ENCODE results near the gene INPP5A.

The INPP5A gene

GRCh38 chr10:132614431-132615340 is 77.1 kb downstream of the INPP5A start:
- no peak for DNase-seq (ENCODE audit: low read depth)

- no peak for DNase-seq (ENCODE audit: low read depth)
Measured at GRCh38 chr10:132615341-132616169, 78.0 kb downstream of the INPP5A start.

- no peak for DNase-seq (ENCODE audit: low read depth)
Measured at GRCh38 chr10:132616170-132616995, 78.8 kb downstream of the INPP5A start.

GRCh38 chr10:132616996-132617736 is 79.6 kb downstream of the INPP5A start:
- DNase-seq (ENCODE audit: low read depth): no peak

- DNase-seq (ENCODE audit: low read depth): no peak
Measured at GRCh38 chr10:132617737-132618052, 80.1 kb downstream of the INPP5A start.

- DNase-seq (ENCODE audit: low read depth): peak; percentile 10
Measured at GRCh38 chr10:132618158-132618919, 80.8 kb downstream of the INPP5A start.

- DNase-seq (ENCODE audit: low read depth): no peak
Measured at GRCh38 chr10:132619927-132620326, 82.3 kb downstream of the INPP5A start.

GRCh38 chr10:132624061-132624846 is 86.7 kb downstream of the INPP5A start:
- DNase-seq (ENCODE audit: low read depth): no peak

GRCh38 chr10:132624847-132625471 is 87.4 kb downstream of the INPP5A start:
- DNase-seq (ENCODE audit: low read depth): no peak

GRCh38 chr10:132626019-132626760 is 88.6 kb downstream of the INPP5A start:
- DNase-seq (ENCODE audit: low read depth): no peak

GRCh38 chr10:132626761-132627665 is 89.4 kb downstream of the INPP5A start:
- no peak for DNase-seq (ENCODE audit: low read depth)

- DNase-seq (ENCODE audit: low read depth): peak; percentile 29
Measured at GRCh38 chr10:132627666-132628531, 90.3 kb downstream of the INPP5A start.

- no peak for DNase-seq (ENCODE audit: low read depth)
Measured at GRCh38 chr10:132628966-132629900, 91.6 kb downstream of the INPP5A start.

- no peak for DNase-seq (ENCODE audit: low read depth)
Measured at GRCh38 chr10:132630156-132630555, 92.6 kb downstream of the INPP5A start.

GRCh38 chr10:132630666-132631337 is 93.2 kb downstream of the INPP5A start:
- no peak for DNase-seq (ENCODE audit: low read depth)
